ENCODE results near the gene GATB. TPM values are rescaled to one million over a fixed set of nuclear protein-coding genes. Genes with fewer than 3 reads are reported as not detected.

Gene GATB
- total and polyA plus RNA-seq, 10 of the 15 experiments (the other 5 are each of a cell fraction or from before 2014, with no cell fraction given) = 20.5 to 37.3 (median 30.5) TPM

- TF ChIP-seq FOS (IDR thresholded peaks at IDR 0.05; ENCODE audit: borderline replicate concordance, extremely low read depth, insufficient read length) = no peak
- no peak for TF ChIP-seq CREB1 (IDR thresholded peaks at IDR 0.05; ENCODE audit: low read depth)
- TF ChIP-seq EZH2 (IDR thresholded peaks at IDR 0.05; ENCODE audit: borderline replicate concordance, control insufficient read depth, low read depth, low read length) = no peak
- TF ChIP-seq WRNIP1 (IDR thresholded peaks at IDR 0.05; ENCODE audit: borderline replicate concordance, low read depth, low read length) = no peak
- no peak for TF ChIP-seq HDAC2 (IDR thresholded peaks at IDR 0.05)
- no peak for TF ChIP-seq SIX5 (IDR thresholded peaks at IDR 0.05; ENCODE audit: low read depth, low read length, severe bottlenecking)
- peak; percentile 21; the same call in 1 of the 2 replicates for TF ChIP-seq CREM (IDR thresholded peaks at IDR 0.05; ENCODE audit: low read depth)
- no peak for TF ChIP-seq HDAC6 (IDR thresholded peaks at IDR 0.05; ENCODE audit: unreplicated experiment)
Observed at GRCh38 chr4:151743128-151743854, 17.5 kb downstream of the GATB start (continued).

- H3K9me3 ChIP-seq (replicated peaks; ENCODE audit: control insufficient read depth, insufficient read depth, low read length) = peaks cover 1% of the 10 kb centered on the region; the same call in 2 of the 3 replicates
- no peak overlapping the region for H3K4me2 ChIP-seq (ENCODE audit: control insufficient read depth, insufficient read depth)
- WGBS (ENCODE audit: insufficient coverage, insufficient replicate concordance, low lambda C conversion rate, missing lambda C conversion rate) = 88% methylated on average over 8 of the region's 8 CpGs
- in situ Hi-C loops (cut with MboI) (no loop called here), intact Hi-C loops (cut with micrococcal nuclease; ENCODE audit: unreplicated experiment) (no loop called here)
- ChIA-PET CTCF (interaction anchor here (1.0 to 1.5 kb wide), 2 partner anchors 9 to 14 kb away, joined by 5 to 6 read pairs; no protein-coding TSS in a partner anchor), SMC1A (ENCODE audit: uncharacterized antibody, unreplicated experiment) (interaction anchor here (1.6 kb wide), 1 partner anchor 11 kb away, joined by 3 read pairs; no protein-coding TSS in a partner anchor), POLR2A (no interaction called here), RAD21 (ENCODE audit: unreplicated experiment) (no interaction called here)
- no peak overlapping the region for H3K9ac ChIP-seq (ENCODE audit: control insufficient read depth, insufficient read depth, low read length)
- no peak overlapping the region for H3K4me3 ChIP-seq
- no peaks in the 10 kb centered on the region for H3K27me3 ChIP-seq (replicated peaks in 1 of 2; ENCODE audit: control insufficient read depth in 2 of 2, insufficient read depth in 2 of 2, low read length in 1 of 2)
- H3K4me1 ChIP-seq (ENCODE audit: control insufficient read depth, insufficient read depth, low read length) = peaks cover 13% of the 10 kb centered on the region
- H2AFZ ChIP-seq (ENCODE audit: control insufficient read depth, low read depth, low read length) = no peak overlapping the region
- no peak for ATAC-seq
- FAIRE-seq = no peak
- no TSS peak for BruUV-seq (replicated peaks)
- no peak overlapping the region for H3K27ac ChIP-seq (ENCODE audit: control insufficient read depth, insufficient read depth)
- no peaks in the 10 kb centered on the region for H3K79me2 ChIP-seq (ENCODE audit: control insufficient read depth, insufficient read depth, low read length)
- H3K36me3 ChIP-seq (ENCODE audit: control insufficient read depth in 2 of 2, insufficient read depth in 2 of 2, low read length in 1 of 2) = no peaks in the 10 kb centered on the region; a peak in 1 of 4 replicates
- DNase-seq (ENCODE audit: low read depth, low spot score) = no peak
- H4K20me1 ChIP-seq (ENCODE audit: control insufficient read depth, insufficient read depth) = no peaks in the 10 kb centered on the region
- TF ChIP-seq ETV6 (conservative IDR thresholded peaks at IDR 0.05 in 1 of 2, IDR thresholded peaks at IDR 0.05 in 1 of 2; ENCODE audit: borderline replicate concordance in 1 of 2, low read depth in 1 of 2) (no peak), SMAD5 (IDR thresholded peaks at IDR 0.05; ENCODE audit: low read depth) (no peak), PRDM15 (CRISPR knock-in tag; IDR thresholded peaks at IDR 0.05) (no peak), CREM (IDR thresholded peaks at IDR 0.05; ENCODE audit: low read depth) (no peak), RELA (IDR thresholded peaks at IDR 0.05; ENCODE audit: borderline replicate concordance, partially characterized antibody) (no peak), SPI1 (IDR thresholded peaks at IDR 0.05; ENCODE audit: borderline replicate concordance, insufficient read depth, low read depth, low read length) (no peak), FOS (IDR thresholded peaks at IDR 0.05; ENCODE audit: borderline replicate concordance, extremely low read depth, insufficient read length) (no peak), ZNF384 (IDR thresholded peaks at IDR 0.05; ENCODE audit: borderline replicate concordance, low read depth, low read length) (no peak), CEBPB (IDR thresholded peaks at IDR 0.05; ENCODE audit: borderline replicate concordance in 1 of 2, low read depth in 2 of 2, low read length in 2 of 2) (no peak), MTA2 (IDR thresholded peaks at IDR 0.05; ENCODE audit: low read depth) (no peak), POU2F2 (IDR thresholded peaks at IDR 0.05; ENCODE audit: borderline replicate concordance, low read depth, low read length) (no peak)
Observed at GRCh38 chr4:151738720-151739517, 21.9 kb downstream of the GATB start.

Data from GM12878 (cell line).